ENCODE results near the gene ITIH3.
A peak's percentile ranks its signal among the peaks of the same experiment; 100 is the strongest.

Gene ITIH3

GRCh38 chr3:52794612-52795099 is at the start of gene ITIH3:
Gene ITIH3 (plus strand): TSS chr3:52794796. CDS start chr3:52794804, 8 bp downstream.
- H3K27ac Mint-ChIP-seq = no peak within 1 kb of the TSS
- H3K4me1 Mint-ChIP-seq (ENCODE audit: low read depth) = no peaks in the 10 kb centered on the region
- no peak within 1 kb of the TSS for H3K4me3 Mint-ChIP-seq
- no peaks in the 10 kb centered on the region for H3K9me3 Mint-ChIP-seq
- no peaks in the 10 kb centered on the region for H3K36me3 Mint-ChIP-seq (ENCODE audit: low read depth)
- H3K27me3 Mint-ChIP-seq = no peaks in the 10 kb centered on the region

- no peaks in the 10 kb centered on the region for H3K9me3 Mint-ChIP-seq
- no peak overlapping the region for H3K27ac Mint-ChIP-seq
- peaks cover 54% of the 10 kb centered on the region for H3K36me3 Mint-ChIP-seq (ENCODE audit: low read depth)
- no peaks in the 10 kb centered on the region for H3K27me3 Mint-ChIP-seq
- H3K4me3 Mint-ChIP-seq = no peak overlapping the region
- no peaks in the 10 kb centered on the region for H3K4me1 Mint-ChIP-seq (ENCODE audit: low read depth)
These were observed 42.4 kb upstream of the ITIH3 start for GRCh38 chr3:52752045-52752660.

GRCh38 chr3:52754373-52754772 is 40.2 kb upstream of the ITIH3 start:
- H3K27ac Mint-ChIP-seq = no peak overlapping the region
- H3K9me3 Mint-ChIP-seq = no peaks in the 10 kb centered on the region
- peaks cover 56% of the 10 kb centered on the region for H3K36me3 Mint-ChIP-seq (ENCODE audit: low read depth)
- peaks cover 2% of the 10 kb centered on the region for H3K4me1 Mint-ChIP-seq (ENCODE audit: low read depth)
- no peak overlapping the region for H3K4me3 Mint-ChIP-seq
- no peaks in the 10 kb centered on the region for H3K27me3 Mint-ChIP-seq

- no peaks in the 10 kb centered on the region for H3K27me3 Mint-ChIP-seq
- H3K4me3 Mint-ChIP-seq = no peak overlapping the region
- no peak overlapping the region for H3K27ac Mint-ChIP-seq
- H3K9me3 Mint-ChIP-seq = no peaks in the 10 kb centered on the region
- H3K36me3 Mint-ChIP-seq (ENCODE audit: low read depth) = peaks cover 50% of the 10 kb centered on the region
- peaks cover 6% of the 10 kb centered on the region for H3K4me1 Mint-ChIP-seq (ENCODE audit: low read depth)
These were observed 38.5 kb upstream of the ITIH3 start for GRCh38 chr3:52756141-52756540.

- Mint-ChIP-seq H3K9me3 (no peaks in the 10 kb centered on the region), H3K27ac (no peak overlapping the region), H3K4me3 (no peak overlapping the region), H3K4me1 (ENCODE audit: low read depth) (peaks cover 6% of the 10 kb centered on the region), H3K27me3 (no peaks in the 10 kb centered on the region), H3K36me3 (ENCODE audit: low read depth) (peaks cover 32% of the 10 kb centered on the region)
These were observed 31.1 kb upstream of the ITIH3 start for GRCh38 chr3:52763466-52763865.

- Mint-ChIP-seq H3K27ac (peak overlapping the region; percentile 90), H3K4me3 (peak overlapping the region; percentile 96), H3K27me3 (no peaks in the 10 kb centered on the region), H3K36me3 (ENCODE audit: low read depth) (no peaks in the 10 kb centered on the region), H3K9me3 (no peaks in the 10 kb centered on the region), H3K4me1 (ENCODE audit: low read depth) (peaks cover 22% of the 10 kb centered on the region)
These were observed 24.7 kb upstream of the ITIH3 start for GRCh38 chr3:52769786-52770455.

- Mint-ChIP-seq H3K27me3 (no peaks in the 10 kb centered on the region), H3K4me3 (peak within 1 kb of the TSS; percentile 96), H3K9me3 (no peaks in the 10 kb centered on the region), H3K4me1 (ENCODE audit: low read depth) (peaks cover 22% of the 10 kb centered on the region), H3K36me3 (ENCODE audit: low read depth) (no peaks in the 10 kb centered on the region), H3K27ac (peak within 1 kb of the TSS; percentile 97)
These were observed 23.9 kb upstream of the ITIH3 start, which contains the start of gene NEK4 for GRCh38 chr3:52770496-52771333. Gene NEK4 (minus strand): TSS chr3:52770940. CDS start chr3:52770746, 194 bp downstream.

GRCh38 chr3:52771334-52771681 is 23.3 kb upstream of the ITIH3 start:
- H3K4me1 Mint-ChIP-seq (ENCODE audit: low read depth) = peaks cover 22% of the 10 kb centered on the region
- H3K9me3 Mint-ChIP-seq = no peaks in the 10 kb centered on the region
- no peaks in the 10 kb centered on the region for H3K36me3 Mint-ChIP-seq (ENCODE audit: low read depth)
- peak overlapping the region; percentile 97 for H3K27ac Mint-ChIP-seq
- H3K4me3 Mint-ChIP-seq = peak overlapping the region; percentile 96
- no peaks in the 10 kb centered on the region for H3K27me3 Mint-ChIP-seq

- Mint-ChIP-seq H3K36me3 (ENCODE audit: low read depth) (no peaks in the 10 kb centered on the region), H3K27ac (peak overlapping the region; percentile 97), H3K27me3 (no peaks in the 10 kb centered on the region), H3K4me3 (peak overlapping the region; percentile 96), H3K9me3 (no peaks in the 10 kb centered on the region), H3K4me1 (ENCODE audit: low read depth) (peaks cover 22% of the 10 kb centered on the region)
These were observed 22.9 kb upstream of the ITIH3 start for GRCh38 chr3:52771702-52772101.

GRCh38 chr3:52773361-52774065 is 21.1 kb upstream of the ITIH3 start:
- no peaks in the 10 kb centered on the region for H3K36me3 Mint-ChIP-seq (ENCODE audit: low read depth)
- peaks cover 22% of the 10 kb centered on the region for H3K4me1 Mint-ChIP-seq (ENCODE audit: low read depth)
- H3K9me3 Mint-ChIP-seq = no peaks in the 10 kb centered on the region
- no peak overlapping the region for H3K27ac Mint-ChIP-seq
- no peaks in the 10 kb centered on the region for H3K27me3 Mint-ChIP-seq
- H3K4me3 Mint-ChIP-seq = no peak overlapping the region

- no peak overlapping the region for H3K27ac Mint-ChIP-seq
- peaks cover 21% of the 10 kb centered on the region for H3K4me1 Mint-ChIP-seq (ENCODE audit: low read depth)
- no peaks in the 10 kb centered on the region for H3K9me3 Mint-ChIP-seq
- no peaks in the 10 kb centered on the region for H3K27me3 Mint-ChIP-seq
- H3K36me3 Mint-ChIP-seq (ENCODE audit: low read depth) = no peaks in the 10 kb centered on the region
- H3K4me3 Mint-ChIP-seq = no peak overlapping the region
These were observed 20.4 kb upstream of the ITIH3 start for GRCh38 chr3:52774066-52774713.

- H3K4me1 Mint-ChIP-seq (ENCODE audit: low read depth) = peaks cover 15% of the 10 kb centered on the region
- H3K27me3 Mint-ChIP-seq = no peaks in the 10 kb centered on the region
- H3K9me3 Mint-ChIP-seq = no peaks in the 10 kb centered on the region
- H3K36me3 Mint-ChIP-seq (ENCODE audit: low read depth) = no peaks in the 10 kb centered on the region
- H3K4me3 Mint-ChIP-seq = no peak overlapping the region
- H3K27ac Mint-ChIP-seq = no peak overlapping the region
These were observed 19.4 kb upstream of the ITIH3 start for GRCh38 chr3:52774901-52775864.

- Mint-ChIP-seq H3K27ac (no peak overlapping the region), H3K4me1 (ENCODE audit: low read depth) (peaks cover 14% of the 10 kb centered on the region), H3K9me3 (no peaks in the 10 kb centered on the region), H3K4me3 (no peak overlapping the region), H3K36me3 (ENCODE audit: low read depth) (no peaks in the 10 kb centered on the region), H3K27me3 (no peaks in the 10 kb centered on the region)
These were observed 18.7 kb upstream of the ITIH3 start for GRCh38 chr3:52775877-52776276.
